Osteocyte (in vitro differentiated cells): ENCODE measurements around the gene LAMA5. TPM values are rescaled to one million over a fixed set of nuclear protein-coding genes. Genes with fewer than 3 reads are reported as not detected.

Source experiments
- DNase-seq: peaks from one replicate; pipeline ENCODE4 v3.0.0; 2021; ENCODE audit warnings: mixed read lengths; ENCODE audit not compliant: unreplicated experiment; ENCODE audit errors: extremely low spot score
- H3K27ac Mint-ChIP-seq: one replicate; pipeline ENCODE4 v1.8.0; 2021; ENCODE audit warnings: mild to moderate bottlenecking, mixed read lengths; ENCODE audit not compliant: unreplicated experiment
- H3K27me3 Mint-ChIP-seq: one replicate; pipeline ENCODE4 v1.8.0; 2021; ENCODE audit warnings: mixed read lengths; ENCODE audit not compliant: unreplicated experiment
- H3K36me3 Mint-ChIP-seq: one replicate; pipeline ENCODE4 v1.8.0; 2021; ENCODE audit warnings: mixed read lengths; ENCODE audit not compliant: unreplicated experiment
- H3K4me1 Mint-ChIP-seq: one replicate; pipeline ENCODE4 v1.8.0; 2021; ENCODE audit warnings: mixed read lengths; ENCODE audit not compliant: unreplicated experiment
- H3K4me3 Mint-ChIP-seq: one replicate; pipeline ENCODE4 v1.8.0; 2021; ENCODE audit warnings: mild to moderate bottlenecking, moderate library complexity, mixed read lengths; ENCODE audit not compliant: unreplicated experiment
- H3K9me3 Mint-ChIP-seq: one replicate; pipeline ENCODE4 v1.8.0; 2021; ENCODE audit warnings: mixed read lengths; ENCODE audit not compliant: unreplicated experiment
- CTCF ChIP-seq: fragments of 200-600 bp; sonication (generic); IDR thresholded peaks from 2 replicates; pipeline ENCODE4 v1.5.0; 2021; ENCODE audit warnings: antibody characterized with exemption, mild to moderate bottlenecking, moderate library complexity
- total RNA-seq: library from RNA; stranded (reverse); gene quantifications from 2 replicates; pipeline ENCODE4 v1.2.1, GENCODE V29; 2021

The LAMA5 gene
- total RNA-seq, 1 donor from 2014 or later: 201 TPM

DNA sequence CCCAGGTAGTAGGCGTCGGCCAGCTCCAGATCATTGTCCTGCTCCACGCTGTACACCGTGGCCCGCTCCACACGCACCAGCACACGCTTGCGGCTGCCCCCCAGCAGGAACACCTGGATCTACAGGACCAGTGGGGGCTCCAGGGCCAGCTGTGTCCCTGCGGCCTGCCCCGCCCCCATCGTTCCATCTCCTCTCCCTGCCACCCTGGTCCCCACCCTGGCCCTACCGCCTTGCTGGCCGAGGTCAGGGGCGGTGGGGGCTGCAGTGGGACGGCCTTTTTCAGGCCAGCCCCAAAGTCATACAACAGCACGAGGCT lies 54.5 kb downstream of the LAMA5 start:
- no peak for DNase-seq
- TF ChIP-seq CTCF: no peak
- peaks cover 11% of the 10 kb centered on the region for H3K36me3 Mint-ChIP-seq
- H3K27me3 Mint-ChIP-seq: no peaks in the 10 kb centered on the region
- no peaks in the 10 kb centered on the region for H3K4me1 Mint-ChIP-seq
- H3K9me3 Mint-ChIP-seq: no peaks in the 10 kb centered on the region
- no peak overlapping the region for H3K27ac Mint-ChIP-seq
- no peak overlapping the region for H3K4me3 Mint-ChIP-seq

- Mint-ChIP-seq H3K36me3 (peaks cover 11% of the 10 kb centered on the region), H3K27ac (no peak overlapping the region), H3K27me3 (no peaks in the 10 kb centered on the region), H3K4me3 (no peak overlapping the region), H3K4me1 (no peaks in the 10 kb centered on the region), H3K9me3 (no peaks in the 10 kb centered on the region)
- DNase-seq: no peak
- no peak for TF ChIP-seq CTCF
Measured at GRCh38 chr20:62311832-62312661, 55.1 kb downstream of the LAMA5 start.

- H3K9me3 Mint-ChIP-seq: no peaks in the 10 kb centered on the region
Measured at GRCh38 chr20:62311150-62311549, 56.0 kb downstream of the LAMA5 start.

DNA sequence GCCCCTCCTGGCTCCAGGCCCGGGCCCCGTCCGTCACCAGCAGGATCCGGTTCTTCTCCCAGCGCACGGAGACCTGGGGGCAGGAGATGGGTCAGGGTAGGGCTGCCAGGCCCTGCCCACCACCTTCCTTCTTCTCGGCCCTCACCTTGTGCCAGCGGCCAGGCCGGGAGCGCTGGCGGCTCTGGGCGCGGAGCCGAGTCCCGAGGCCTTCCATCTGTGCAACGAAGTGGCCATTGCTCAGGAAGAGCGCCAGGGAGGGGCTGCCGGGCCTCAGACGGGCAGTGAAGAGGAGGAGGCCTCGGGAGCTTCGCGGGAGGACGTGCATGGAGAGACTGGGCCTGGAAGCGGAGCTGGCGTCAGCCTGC lies 56.4 kb downstream of the LAMA5 start:
- DNase-seq: no peak
- H3K27me3 Mint-ChIP-seq: no peaks in the 10 kb centered on the region
- H3K36me3 Mint-ChIP-seq: peaks cover 7% of the 10 kb centered on the region
- H3K27ac Mint-ChIP-seq: no peak overlapping the region
- H3K9me3 Mint-ChIP-seq: no peaks in the 10 kb centered on the region
- TF ChIP-seq CTCF: no peak
- H3K4me3 Mint-ChIP-seq: no peak overlapping the region
- no peaks in the 10 kb centered on the region for H3K4me1 Mint-ChIP-seq

More at GRCh38 chr20:62311150-62311549, 56.0 kb downstream of the LAMA5 start:
- H3K4me3 Mint-ChIP-seq: no peak overlapping the region
- H3K27me3 Mint-ChIP-seq: no peaks in the 10 kb centered on the region
- H3K4me1 Mint-ChIP-seq: no peaks in the 10 kb centered on the region
- no peak overlapping the region for H3K27ac Mint-ChIP-seq
- H3K36me3 Mint-ChIP-seq: peaks cover 8% of the 10 kb centered on the region
- no peak for DNase-seq
- no peak for TF ChIP-seq CTCF

- Mint-ChIP-seq H3K27me3 (no peaks in the 10 kb centered on the region), H3K27ac (no peak overlapping the region), H3K9me3 (no peaks in the 10 kb centered on the region), H3K4me1 (peaks cover 4% of the 10 kb centered on the region), H3K36me3 (peaks cover 7% of the 10 kb centered on the region), H3K4me3 (no peak overlapping the region)
- DNase-seq: no peak
- TF ChIP-seq CTCF: no peak
Measured at GRCh38 chr20:62309947-62310756, 57.0 kb downstream of the LAMA5 start.
